Measurements from ENCODE around the gene RAN. TPM values are rescaled to one million over a fixed set of nuclear protein-coding genes. Genes with fewer than 3 reads are reported as not detected.
A peak's percentile ranks its signal among the peaks of the same experiment; 100 is the strongest.
"Not testable (repeated sequence)": the region's sequence is repeated elsewhere in the genome, so short reads cannot be mapped to it uniquely, and the experiment has no call there.

Gene RAN
- total RNA-seq, 2 experiments from 2014 or later = 2,177 to 2,247 TPM

GRCh38 chr12:130880411-130880885 lies 8.6 kb downstream of the RAN start:
- ChIA-PET POLR2A (interaction anchor here (0.8 to 1.3 kb wide), 5 partner anchors 13 to 150 kb away, joined by 3 read pairs; no protein-coding TSS in a partner anchor), CTCF (interaction anchor here (1.9 kb wide), 1 partner anchor 54 kb away, joined by 6 read pairs; no protein-coding TSS in a partner anchor)
- DNase-seq = peak; percentile 43
- no peaks in the 10 kb centered on the region for H3K9me3 Mint-ChIP-seq
- peak overlapping the region; percentile 62 for H3K4me3 Mint-ChIP-seq
- intact Hi-C loops (cut with micrococcal nuclease) = no loop called here
- peaks cover 45% of the 10 kb centered on the region for H3K4me1 Mint-ChIP-seq (ENCODE audit: low read depth)
- H3K27ac Mint-ChIP-seq = peak overlapping the region; percentile 38
- TF ChIP-seq CTCF (IDR thresholded peaks at IDR 0.05) = no peak
- ATAC-seq = peak; percentile 76
- H3K36me3 Mint-ChIP-seq (ENCODE audit: low read depth) = peaks cover 22% of the 10 kb centered on the region
- H3K27me3 Mint-ChIP-seq = no peaks in the 10 kb centered on the region

- CTCF ChIA-PET = interaction anchor here (1.0 to 1.9 kb wide), 2 partner anchors 10 to 55 kb away, joined by 3 to 6 read pairs; no protein-coding TSS in a partner anchor
- intact Hi-C loops (cut with micrococcal nuclease) = no loop called here
- H3K4me3 Mint-ChIP-seq = no peak overlapping the region
- H3K4me1 Mint-ChIP-seq (ENCODE audit: low read depth) = peaks cover 40% of the 10 kb centered on the region
- POLR2A ChIA-PET = interaction anchor here (0.9 to 1.3 kb wide), 5 partner anchors 10 to 56 kb away, joined by 3 to 5 read pairs (median 3); no protein-coding TSS in a partner anchor
- H3K9me3 Mint-ChIP-seq = no peaks in the 10 kb centered on the region
- no peak for TF ChIP-seq CTCF (IDR thresholded peaks at IDR 0.05)
- DNase-seq (no peak), ATAC-seq (no peak)
- H3K27me3 Mint-ChIP-seq = no peaks in the 10 kb centered on the region
- H3K36me3 Mint-ChIP-seq (ENCODE audit: low read depth) = peaks cover 16% of the 10 kb centered on the region
- no peak overlapping the region for H3K27ac Mint-ChIP-seq
These were observed 9.2 kb downstream of the RAN start for GRCh38 chr12:130881046-130881445.

- ATAC-seq (no peak), DNase-seq (no peak)
- H3K4me1 Mint-ChIP-seq (ENCODE audit: low read depth) = peaks cover 34% of the 10 kb centered on the region
- intact Hi-C loops (cut with micrococcal nuclease) = no loop called here
- TF ChIP-seq CTCF (IDR thresholded peaks at IDR 0.05) = no peak
- H3K9me3 Mint-ChIP-seq = no peaks in the 10 kb centered on the region
- peaks cover 12% of the 10 kb centered on the region for H3K36me3 Mint-ChIP-seq (ENCODE audit: low read depth)
- CTCF ChIA-PET = interaction anchor here (1.0 to 1.9 kb wide), 2 partner anchors 11 to 55 kb away, joined by 3 to 6 read pairs; no protein-coding TSS in a partner anchor
- H3K27ac Mint-ChIP-seq = no peak overlapping the region
- POLR2A ChIA-PET = interaction anchor here (0.9 to 1.2 kb wide), 3 partner anchors 11 to 57 kb away, joined by 3 to 5 read pairs (median 3); no protein-coding TSS in a partner anchor
- no peak overlapping the region for H3K4me3 Mint-ChIP-seq
- no peaks in the 10 kb centered on the region for H3K27me3 Mint-ChIP-seq
These were observed 9.7 kb downstream of the RAN start for GRCh38 chr12:130881548-130881947.

- POLR2A ChIA-PET; DNase-seq; H3K27me3 Mint-ChIP-seq; H3K36me3 Mint-ChIP-seq (ENCODE audit: low read depth); H3K9me3 Mint-ChIP-seq; H3K27ac Mint-ChIP-seq; H3K4me3 Mint-ChIP-seq; H3K4me1 Mint-ChIP-seq (ENCODE audit: low read depth); intact Hi-C loops (cut with micrococcal nuclease); ATAC-seq: not testable (repeated sequence)
- CTCF ChIA-PET = interaction anchor here (2.0 kb wide), 1 partner anchor 61 kb away, joined by 5 read pairs; no protein-coding TSS in a partner anchor
These were observed 15.3 kb downstream of the RAN start for GRCh38 chr12:130887190-130887589.

- no peaks in the 10 kb centered on the region for H3K36me3 Mint-ChIP-seq (ENCODE audit: low read depth)
- no peak overlapping the region for H3K27ac Mint-ChIP-seq
- H3K27me3 Mint-ChIP-seq = peaks cover 5% of the 10 kb centered on the region
- H3K4me3 Mint-ChIP-seq = no peak overlapping the region
- no peak for TF ChIP-seq CTCF (IDR thresholded peaks at IDR 0.05)
- POLR2A ChIA-PET = no interaction called here
- no peaks in the 10 kb centered on the region for H3K4me1 Mint-ChIP-seq (ENCODE audit: low read depth)
- ATAC-seq (no peak), DNase-seq (no peak)
- CTCF ChIA-PET = no interaction called here
- no peaks in the 10 kb centered on the region for H3K9me3 Mint-ChIP-seq
- intact Hi-C loops (cut with micrococcal nuclease) = no loop called here
These were observed 32.2 kb downstream of the RAN start for GRCh38 chr12:130904064-130904463.

GRCh38 chr12:130904936-130905455 lies 33.1 kb downstream of the RAN start:
- ATAC-seq; intact Hi-C loops (cut with micrococcal nuclease); H3K27me3 Mint-ChIP-seq; H3K4me1 Mint-ChIP-seq (ENCODE audit: low read depth); DNase-seq; POLR2A ChIA-PET; H3K27ac Mint-ChIP-seq; H3K36me3 Mint-ChIP-seq (ENCODE audit: low read depth); CTCF ChIA-PET; H3K4me3 Mint-ChIP-seq; H3K9me3 Mint-ChIP-seq: not testable (repeated sequence)
